Stimulated activated CD4-positive, alpha-beta T cell treated with anti-CD3 and anti-CD28 coated beads, Interleukin-4, amount 100 ng/mL, for 48 hours (primary cell): ENCODE results near the gene PTPRK.

Experiments used
- DNase-seq, 2 donors: peaks; one replicate each; pipeline ENCODE4 v3.0.0-alpha.2; 2020; ENCODE audit warnings: low read depth in 2 of 2

Gene PTPRK

DNA sequence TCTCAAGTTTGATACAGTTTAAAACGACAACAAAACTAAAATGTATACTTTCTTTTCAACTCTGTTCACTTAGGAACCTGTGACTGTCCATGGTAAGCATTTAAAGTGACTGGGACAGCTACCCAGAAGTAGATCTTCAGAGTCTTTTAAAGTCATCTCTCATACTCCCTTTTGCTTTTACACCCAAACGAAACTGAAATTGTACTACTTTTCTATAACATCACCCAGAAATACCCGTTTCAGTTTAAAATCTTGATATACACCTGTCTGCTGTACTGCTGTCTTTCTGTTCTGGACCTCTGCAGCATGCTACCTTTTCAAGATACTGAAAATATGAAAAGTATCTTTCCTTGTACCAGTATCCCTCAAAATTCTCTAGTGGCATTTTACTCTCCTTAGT is 449.2 kb downstream of the PTPRK start:
- no peak for DNase-seq

DNA sequence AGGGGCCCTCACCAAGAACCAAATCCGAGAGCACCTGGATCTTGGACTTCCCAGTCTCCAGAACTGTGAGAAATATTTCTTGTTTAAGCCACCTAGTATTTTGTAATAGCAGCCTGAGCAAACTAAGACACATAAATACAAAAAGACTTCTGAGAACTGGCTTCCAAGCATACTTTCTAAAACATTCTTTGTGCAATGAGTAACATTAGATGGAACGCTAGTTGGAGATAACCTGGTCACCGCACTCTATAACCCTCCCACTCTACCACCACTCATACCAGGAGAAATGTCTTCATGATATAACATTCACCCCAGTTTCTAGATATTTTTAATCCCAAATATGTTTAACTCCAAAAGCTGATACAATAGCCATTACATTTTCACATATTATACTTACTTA is 450.0 kb downstream of the PTPRK start:
- DNase-seq: no peak

DNA sequence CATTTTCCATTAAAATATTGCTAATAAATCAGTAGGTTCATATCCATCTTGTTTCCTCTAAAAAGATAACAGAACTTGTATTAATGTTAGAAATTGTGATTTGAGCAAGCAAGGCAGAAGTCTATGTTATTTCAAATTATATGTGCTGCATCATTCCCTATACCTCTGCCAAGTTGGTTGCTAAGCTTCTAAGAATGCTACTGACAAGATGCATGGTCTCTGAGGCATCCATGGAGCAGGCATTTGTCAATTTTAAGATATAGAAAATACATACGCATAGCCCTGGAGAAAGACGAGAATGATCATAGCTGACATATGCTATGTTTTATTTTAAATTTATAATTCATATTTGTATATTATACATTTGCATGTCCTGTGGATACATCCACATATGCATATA is 451.2 kb downstream of the PTPRK start:
- DNase-seq: no peak

DNA sequence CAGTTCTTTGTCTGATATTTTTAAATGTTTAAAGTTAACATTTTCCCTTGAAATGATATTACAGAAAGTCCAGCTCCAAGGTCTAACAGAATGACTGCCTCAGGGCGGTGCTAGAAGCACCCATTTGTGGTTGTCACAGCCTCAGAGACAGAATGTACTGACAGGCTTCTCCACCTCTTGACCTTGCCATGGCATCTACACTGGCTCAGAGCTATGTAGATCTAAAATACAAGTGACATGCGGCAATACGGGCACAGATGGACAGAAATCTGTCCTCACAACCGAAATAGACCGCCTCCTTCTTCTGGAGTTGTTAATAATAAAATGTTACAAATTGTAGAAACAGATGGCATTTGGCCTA is 452.3 kb downstream of the PTPRK start:
- no peak for DNase-seq

DNA sequence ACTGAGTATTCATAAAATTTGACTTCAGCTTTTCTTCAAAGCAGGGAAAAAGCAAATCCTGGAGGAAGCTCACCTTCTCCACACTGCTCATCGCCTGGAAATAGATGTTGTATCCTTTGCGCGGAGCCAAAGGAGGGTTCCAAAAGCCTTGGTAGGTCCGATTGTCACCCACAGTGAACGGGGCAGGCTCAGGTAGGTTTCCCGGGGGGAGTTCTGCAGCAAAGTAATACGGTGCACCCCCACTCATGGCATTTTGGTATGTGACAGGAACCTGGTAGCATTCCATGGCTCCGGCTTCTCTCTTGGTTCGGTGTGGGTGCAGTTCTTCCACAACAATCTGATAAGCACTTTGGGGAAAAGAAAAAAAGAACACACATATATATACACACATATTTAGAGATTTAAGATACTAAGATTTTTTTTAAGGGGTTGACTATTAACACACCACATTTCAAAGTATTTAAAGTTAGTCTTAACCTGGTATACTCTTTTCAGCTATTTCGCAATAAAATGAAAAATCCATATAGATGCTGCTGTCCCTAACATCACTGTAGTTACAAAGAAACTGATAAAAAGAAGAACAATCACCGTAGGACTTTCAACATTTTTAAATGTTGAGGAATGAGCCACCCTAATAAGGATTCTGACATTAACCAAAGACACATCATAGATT is 452.8 kb downstream of the PTPRK start:
- DNase-seq: no peak

DNA sequence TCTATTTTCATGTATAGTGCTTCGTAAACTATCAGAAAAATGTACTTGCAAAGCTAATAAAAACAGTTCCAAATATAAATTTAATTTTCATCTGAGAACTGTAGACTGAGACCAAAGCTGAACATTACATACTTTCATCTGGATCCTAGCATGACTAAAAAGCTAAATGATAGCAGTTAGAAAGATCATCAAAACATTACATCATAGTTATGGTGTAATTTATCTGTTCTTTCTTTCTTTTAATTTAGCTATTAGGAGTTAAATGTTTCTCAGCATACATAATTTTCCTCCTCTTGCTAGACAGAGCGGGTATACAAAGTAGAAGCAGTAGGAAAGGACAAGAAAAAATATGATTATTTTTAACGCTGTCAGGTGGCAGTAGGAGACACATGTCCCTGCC is 455.3 kb downstream of the PTPRK start:
- DNase-seq: no peak

DNA sequence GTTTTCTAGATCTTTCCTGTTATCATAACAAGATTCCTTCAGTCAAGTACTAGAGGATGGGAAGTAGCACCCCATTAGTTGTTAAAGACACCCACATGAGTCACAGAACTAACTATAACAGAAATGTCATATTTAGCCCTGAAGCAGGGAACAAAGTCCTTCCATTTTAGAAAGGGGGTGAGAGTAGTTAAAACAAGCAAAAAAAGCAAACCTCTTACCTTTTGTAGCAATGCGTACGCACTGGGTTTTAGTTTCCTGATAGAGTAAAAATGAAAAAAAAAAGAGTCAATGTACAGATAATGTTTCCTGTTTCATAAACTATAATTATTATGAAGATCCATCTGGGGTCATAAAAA is 455.9 kb downstream of the PTPRK start:
- DNase-seq: no peak

DNA sequence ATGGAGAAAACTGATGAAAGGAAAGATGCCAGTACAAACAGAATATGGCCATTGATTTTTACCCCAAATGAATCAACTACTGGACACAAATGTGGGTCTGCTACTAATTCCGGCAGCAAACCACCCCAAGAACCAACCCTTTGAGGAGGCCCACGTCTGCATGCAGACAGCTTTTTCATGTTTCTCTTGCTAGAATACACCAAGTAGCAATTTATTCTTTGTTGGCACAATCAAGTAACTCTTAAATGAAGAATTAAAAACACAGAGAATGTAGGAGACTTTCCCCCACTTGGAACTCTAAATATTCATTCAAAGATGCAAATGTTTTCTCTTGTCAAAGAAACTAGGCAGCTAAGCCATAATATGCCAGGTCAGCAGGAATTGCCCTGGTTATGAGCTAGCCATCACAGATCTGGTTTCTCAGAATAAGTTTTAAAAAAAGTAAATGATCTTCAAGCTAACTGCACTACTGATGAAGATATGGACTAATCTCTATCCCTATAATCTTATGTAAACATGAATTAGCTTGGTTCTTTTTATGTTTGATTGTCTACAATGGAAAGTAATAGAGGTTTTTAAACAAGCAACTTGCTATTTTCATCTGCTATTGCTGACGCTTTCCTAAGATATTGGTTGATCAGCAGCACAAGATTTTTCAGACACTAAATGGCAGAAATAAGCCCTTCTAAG is 456.4 kb downstream of the PTPRK start:
- DNase-seq: no peak

DNA sequence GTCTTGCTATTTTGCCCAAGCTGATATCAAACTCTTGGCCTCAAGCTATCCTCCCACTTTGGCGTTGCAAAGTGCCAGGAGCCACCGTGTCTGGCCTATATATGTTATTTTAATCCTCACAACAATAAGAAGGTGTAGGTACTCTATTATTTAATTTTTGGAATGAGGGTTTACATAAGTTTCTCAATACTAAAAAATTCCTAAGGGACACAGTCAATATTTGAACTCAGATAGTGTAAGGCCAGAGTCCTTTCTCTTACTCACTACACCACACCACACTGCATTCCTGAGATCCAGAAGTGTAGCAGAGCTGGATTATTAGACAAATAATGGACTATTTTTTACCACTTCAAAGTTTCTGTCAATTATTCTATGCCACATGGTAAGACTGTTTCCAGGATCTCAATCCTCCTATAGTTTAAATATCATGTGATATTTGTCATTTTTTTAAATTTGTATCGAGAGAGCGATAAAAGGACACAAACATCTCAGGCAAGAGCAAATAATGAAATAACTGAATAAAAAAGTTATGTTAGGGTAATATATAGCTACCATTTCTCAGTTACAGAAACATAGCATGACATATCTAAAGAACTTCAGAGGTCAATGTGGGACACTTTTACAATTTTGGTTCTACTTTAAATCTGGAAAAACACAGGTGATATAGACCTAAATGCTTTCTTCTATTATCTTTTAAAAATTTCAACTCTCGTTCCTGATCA is 457.4 kb downstream of the PTPRK start:
- DNase-seq: no peak

DNA sequence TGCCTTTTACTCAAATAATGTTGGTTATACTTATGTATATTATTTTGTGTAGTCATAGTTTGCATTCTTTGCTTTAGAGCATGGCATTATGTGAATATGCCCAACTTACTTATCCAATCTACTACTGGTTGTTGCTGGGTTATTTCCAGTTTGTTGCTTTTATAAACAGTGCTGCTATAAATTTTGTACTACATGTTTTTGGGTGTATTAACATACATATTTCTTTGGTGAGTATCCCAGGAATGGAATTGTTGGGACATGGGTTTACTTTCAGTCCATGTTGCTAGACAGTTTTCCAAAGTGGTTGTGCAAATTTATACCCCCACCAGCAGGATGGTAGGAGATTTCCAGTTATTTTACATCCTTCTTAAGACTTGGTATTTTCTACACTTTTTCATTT is 462.5 kb downstream of the PTPRK start:
- DNase-seq: no peak

DNA sequence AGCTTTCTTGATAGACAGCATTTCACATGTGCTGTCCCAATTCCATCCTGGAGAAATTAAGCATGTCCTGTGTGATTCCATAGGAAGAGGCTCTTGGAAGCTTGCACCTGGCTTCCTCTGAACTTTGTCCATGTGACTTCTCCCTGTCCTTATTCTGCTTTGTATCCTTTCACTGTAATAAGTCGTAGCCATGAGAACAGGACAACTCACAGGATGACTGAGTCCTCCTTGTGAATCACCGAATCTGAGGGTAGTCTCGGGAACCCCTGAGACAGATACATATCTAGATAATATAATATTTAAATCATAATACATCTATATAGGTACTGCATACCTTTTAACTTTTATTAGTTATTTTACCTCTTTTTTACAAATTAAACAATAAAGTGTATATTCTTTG is 462.9 kb downstream of the PTPRK start:
- no peak for DNase-seq

DNA sequence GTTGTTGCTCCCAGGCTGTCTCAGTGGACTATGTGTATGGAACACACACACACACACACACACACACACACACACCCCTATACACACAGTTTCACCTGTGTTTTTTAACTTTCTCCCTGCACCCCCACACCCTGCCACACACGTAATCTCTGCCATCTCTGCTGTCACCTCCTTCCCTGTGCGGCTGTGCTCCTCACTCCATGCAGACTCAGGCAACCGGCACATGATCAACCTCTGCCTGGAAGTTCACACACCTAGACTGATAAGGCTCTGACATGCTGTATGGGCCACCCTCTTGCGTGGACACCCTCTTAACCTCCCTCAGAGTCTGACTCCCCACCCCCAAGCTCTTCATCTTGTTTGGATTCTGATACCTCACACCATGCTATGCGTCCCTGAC is 467.3 kb downstream of the PTPRK start:
- no peak for DNase-seq

DNA sequence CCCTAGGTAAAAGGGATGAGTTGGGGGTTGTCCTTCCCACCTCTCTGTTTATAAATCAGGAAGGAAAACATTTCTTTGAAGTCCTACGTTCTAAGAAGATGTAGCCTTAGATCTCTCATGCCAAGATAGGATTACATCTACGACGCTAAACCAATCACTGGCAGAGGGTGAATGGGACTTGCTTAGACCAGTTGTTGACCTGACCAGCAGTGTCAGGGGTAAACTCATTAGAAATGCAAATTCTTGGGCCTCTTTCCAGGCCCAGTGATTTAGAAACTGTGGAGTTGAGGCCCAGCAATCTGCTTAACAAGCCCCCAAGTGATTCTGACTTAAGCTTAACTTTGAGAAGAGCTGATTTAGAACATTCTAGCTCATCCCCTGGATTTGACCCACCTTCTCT is 472.4 kb downstream of the PTPRK start:
- no peak for DNase-seq

DNA sequence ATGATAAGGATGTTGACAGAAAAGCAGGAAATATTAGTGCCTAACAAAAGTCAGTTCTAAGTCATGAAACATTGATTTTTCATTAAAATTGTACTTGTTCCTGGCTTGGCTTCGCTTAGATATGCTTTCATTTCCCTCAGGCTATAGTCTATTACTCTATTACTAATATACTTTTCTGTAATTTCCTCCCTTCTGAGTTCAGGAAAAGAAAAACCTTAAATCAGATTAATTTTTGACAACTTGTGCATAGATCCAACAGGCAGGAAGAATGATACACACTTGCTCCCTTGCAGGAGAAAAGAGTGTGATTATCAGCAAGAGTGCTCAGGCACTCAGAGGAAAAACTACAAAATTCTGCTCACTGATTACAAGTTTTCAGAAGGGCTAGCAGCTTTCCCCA is 474.4 kb downstream of the PTPRK start:
- DNase-seq: no peak

DNA sequence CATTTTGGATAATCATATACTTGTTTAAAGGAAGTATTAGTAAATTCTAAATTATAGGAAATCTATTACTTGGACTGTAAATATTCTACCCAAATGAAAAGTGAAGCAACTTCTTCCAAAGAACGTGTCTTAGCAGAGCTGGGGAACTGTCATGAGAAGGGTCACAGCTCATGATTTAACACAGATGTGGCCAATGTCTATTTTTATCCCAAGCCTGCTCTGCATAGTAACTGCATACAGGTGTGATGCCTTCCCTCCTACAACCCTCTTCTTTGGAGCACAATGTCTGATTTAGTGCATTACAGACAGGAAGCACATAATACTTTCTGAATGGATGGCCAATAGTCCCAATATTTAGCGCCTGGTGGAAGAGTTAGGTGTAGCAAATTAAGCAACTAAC is 480.9 kb downstream of the PTPRK start:
- no peak for DNase-seq

DNA sequence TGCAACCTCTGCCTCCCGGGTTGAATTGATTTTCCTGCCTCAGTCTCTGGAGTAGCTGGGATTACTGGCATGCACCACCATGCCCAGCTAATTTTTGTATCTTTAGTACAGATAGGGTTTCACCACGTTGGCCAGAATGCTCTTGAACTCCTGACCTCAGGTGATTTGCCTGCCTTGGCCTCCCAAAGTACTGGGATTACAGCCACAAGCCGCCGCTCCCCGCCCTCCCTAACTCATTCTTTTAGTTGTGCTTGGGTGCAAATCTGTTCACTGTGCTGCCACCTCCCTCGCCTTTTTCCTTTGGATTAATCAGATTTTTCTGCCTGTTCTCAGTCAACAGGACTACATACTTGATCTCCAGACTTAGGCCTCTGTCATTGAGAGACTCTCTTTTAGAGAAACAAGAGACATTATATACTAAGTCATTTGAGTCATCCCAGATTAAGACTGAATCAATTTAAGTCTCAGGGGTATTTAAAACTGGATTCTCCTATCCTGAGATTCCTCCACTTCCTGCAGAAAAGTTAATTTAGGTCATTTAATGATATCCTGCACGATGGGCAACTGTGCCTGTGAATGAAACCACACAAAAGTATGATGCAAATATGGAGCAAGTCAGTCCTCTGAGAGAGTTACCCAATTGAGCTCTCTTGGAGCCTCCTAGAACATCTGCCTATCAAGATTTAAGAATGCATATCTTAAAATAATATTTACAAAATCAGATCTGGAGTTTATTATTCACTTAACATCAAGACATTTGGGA is 483.4 kb downstream of the PTPRK start:
- DNase-seq: no peak

DNA sequence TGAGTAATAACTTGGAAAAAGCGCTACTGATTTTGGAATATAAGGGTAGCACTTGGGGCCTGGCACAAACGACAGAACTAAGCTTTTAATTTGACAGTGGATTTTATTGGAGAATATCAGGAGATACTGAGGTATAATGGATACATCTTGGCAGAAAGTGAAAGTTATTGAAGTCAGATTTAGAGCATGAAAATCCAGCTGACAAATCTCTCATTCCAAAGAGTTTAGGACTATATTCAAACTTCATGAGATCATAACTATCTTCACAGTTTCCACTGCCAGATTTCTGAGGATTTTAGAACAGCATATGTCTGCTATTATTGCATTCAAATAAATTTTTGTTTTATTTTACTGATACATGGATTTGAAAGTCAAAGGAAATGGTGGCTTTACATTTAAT is 487.2 kb downstream of the PTPRK start:
- DNase-seq: no peak

DNA sequence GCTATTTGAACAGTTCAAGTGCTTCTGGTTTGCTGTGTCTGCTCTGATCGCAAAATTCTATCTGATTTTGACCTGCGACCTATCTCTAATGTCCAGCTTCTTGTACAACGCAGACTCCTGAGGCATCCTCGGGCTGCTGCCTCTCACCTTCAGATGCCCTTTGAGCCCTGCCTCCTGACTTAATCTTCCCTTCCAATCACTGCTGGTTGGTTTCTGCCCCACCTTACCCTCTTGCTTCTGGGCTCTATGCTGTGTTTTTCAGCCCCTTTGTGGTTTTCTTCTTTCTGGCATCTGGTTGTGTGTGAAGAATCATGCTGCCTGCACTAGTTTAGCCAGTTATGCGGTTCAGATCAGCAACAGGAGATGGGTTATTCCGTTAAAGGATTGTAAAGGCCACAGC is 488.4 kb downstream of the PTPRK start:
- no peak for DNase-seq

DNA sequence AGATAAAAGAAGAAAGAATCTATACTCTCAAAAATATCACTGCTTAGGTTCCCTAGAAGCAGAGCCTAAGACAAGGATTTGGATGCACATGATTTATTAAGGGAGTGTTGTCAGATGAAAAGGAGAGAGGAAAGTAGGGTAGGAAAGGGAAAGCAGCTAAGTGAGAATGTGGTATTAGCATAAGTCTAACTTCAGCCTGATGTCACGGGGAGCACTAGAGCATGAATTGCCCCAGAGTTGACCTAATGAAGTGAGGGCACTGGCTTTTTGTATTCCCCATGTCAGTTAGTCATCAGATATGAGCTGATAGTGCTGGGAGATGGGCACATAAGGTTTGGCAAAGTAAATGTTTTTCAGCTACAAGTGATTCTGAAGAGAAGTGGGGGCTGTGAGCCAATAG is 490.6 kb downstream of the PTPRK start:
- no peak for DNase-seq

DNA sequence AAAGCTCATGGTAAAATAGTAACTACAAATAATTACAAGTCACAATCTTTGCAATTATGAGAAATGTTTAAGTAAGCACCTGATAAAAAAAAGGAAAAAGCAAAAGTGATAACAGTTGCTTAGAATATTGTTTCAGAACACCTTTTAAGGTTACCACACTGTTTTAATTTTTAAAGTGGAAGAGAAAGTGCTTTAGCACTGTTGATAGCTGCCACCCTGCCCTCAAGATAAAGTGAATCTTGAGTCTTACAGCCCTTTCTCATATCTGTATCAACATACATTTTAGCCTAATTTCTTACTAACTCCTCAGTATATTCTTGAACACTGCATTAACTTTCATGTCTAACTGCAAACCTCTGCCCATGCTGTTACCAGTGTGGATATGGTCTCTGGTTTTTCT is 492.2 kb downstream of the PTPRK start:
- no peak for DNase-seq

DNA sequence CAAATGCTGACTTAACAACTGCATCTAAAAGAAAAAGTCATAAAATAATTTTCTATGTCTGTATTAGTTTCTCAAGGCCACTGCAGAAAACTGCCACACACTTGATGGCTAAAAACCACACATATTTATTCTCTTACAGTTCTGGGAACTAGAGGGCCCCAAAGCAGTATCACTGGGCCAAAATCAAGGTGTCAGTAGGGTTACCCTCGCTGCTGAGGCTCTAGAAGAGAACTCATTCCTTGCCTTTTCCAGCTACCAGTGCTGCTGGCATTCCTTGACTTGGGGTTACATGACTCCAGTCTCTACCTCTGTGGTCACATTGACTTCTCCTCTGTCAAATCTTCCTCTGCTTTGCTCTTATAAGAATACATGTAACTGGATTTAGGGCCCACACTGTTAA is 494.9 kb downstream of the PTPRK start:
- no peak for DNase-seq

DNA sequence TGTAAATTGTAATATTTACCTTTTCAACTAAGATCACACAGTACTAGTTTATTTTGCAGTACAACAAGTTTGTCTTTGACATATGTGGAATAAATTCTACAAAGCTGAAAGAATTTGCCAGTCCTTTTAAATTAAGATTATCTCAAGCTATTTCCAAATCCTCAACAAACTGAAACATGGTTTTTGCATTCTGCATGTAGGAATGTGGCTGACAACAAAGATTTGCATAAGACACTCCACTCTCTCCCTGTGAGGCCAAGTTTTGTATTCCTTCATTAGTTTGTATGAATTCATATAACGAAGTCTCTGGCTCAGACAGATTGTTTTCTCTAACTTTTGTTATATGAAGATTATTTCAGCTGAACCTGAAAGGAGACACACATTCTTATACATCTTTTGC is 495.4 kb downstream of the PTPRK start:
- no peak for DNase-seq

DNA sequence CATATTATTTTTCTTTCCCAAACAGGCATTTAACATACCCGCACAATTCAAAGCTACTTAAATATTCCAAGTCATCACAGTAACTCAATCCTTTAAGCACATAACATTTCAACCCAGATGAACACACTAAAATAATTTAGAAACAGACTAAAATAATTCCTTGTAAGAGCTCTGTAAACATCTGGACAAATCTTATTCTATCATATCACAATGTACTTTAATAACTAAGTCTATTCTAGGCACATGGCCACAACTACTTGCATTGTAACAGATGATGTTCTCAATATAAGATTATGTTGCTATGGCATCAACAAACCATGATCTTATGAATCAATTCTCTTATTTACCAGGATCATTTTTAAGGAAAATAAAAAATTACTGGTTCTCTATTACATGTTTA is 496.4 kb downstream of the PTPRK start:
- no peak for DNase-seq
